HG03565 (cell line): ENCODE results near the gene GSK3B.

ENCODE experiments used
- ATAC-seq: cut with Tn5 transposase; IDR thresholded peaks from one replicate; pipeline ENCODE4 v1.9.1; 2021; ENCODE audit warnings: mild to moderate bottlenecking, moderate library complexity; ENCODE audit not compliant: unreplicated experiment

GSK3B gene

DNA sequence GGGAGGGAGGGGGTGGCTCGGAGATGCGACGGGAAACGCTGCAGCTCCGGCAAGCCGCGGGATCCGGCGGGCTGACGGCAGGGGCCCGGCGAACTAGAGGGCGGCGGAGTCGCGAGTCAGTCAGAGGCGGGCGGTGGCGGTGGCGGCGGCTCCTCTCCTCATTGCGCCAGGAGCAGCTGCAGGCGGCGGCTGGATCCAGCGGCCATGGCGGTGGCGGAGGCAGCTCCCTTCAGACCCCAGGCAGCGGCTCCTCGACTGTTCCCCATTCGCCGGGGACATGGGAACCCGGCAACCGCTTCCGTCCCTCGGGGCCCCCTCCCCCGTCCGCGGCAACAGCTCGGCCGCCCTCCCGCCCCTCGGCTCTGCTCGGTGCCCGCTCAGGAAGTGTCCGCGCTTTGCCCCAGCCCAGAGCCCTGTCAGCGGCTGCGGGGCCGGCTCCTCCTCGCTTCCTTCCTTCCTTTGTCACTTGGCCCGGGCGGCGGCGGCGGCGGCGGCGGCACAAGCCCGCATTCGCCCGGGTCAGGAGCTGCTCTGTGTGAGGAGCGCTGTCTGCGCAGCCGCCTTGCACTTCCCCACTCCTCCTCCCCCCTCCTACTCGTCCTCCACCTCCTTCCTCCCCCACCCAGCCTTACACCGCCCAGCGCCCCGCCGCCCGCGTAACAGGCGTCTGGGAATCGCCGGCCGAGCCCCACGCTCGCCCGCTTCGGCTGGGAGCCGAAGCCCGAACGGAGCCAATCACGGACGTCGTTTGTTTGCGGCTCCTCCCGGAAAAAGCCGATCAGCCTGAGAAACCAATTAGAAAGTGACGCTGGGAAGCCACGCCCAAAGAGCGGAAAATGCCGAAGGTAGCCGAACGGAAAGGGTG, at the start of gene GSK3B:
Gene GSK3B (minus strand): TSS at position 537 of the 865 bp plus-strand sequence. CDS start 1,013 bp downstream, outside the sequence.
- ATAC-seq = peak; percentile 1

DNA sequence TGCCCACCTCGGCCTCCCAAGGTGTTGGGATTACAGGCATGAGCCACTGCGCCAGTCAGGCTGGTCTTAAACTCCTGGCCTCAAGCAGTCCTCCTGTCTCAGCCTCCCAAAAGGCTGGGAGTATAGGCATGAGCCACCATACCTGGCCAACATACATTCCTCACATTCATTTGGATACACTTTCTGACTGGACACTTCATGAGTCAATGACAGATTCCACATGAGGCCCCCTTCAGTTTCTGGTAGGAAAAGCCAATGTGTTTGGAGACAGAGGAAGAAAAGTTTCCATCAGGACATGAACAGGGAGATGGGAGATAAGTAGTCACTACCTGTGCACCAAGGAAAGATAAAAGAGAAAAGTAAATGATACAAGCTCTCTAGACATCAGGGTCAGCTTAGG, 49.4 kb upstream of the GSK3B start:
- no peak for ATAC-seq

- ATAC-seq = no peak
Measured at GRCh38 chr3:120142236-120142635, 48.0 kb upstream of the GSK3B start.

- ATAC-seq = no peak
Measured at GRCh38 chr3:120140098-120140742, 46.0 kb upstream of the GSK3B start.

GRCh38 chr3:120139140-120139539, 44.9 kb upstream of the GSK3B start:
- ATAC-seq = no peak

DNA sequence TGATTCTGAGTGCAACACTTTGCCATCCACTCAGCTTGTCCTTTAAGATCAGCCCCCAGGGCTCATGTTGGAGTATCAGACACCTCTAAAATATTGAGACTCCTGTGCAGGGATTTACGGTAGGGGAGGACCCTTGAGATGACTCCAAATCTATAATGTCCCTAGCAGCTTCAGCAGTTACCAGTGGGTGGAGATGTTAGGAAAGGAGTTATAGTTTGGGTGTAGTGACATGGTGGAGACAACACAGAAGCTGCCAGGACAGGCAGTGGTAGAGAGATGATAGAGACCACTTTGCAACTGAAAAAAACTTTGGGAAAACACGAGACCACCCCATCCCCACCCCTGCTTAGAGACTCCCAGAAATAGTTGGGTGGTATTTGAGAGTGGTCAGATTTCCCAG, 43.3 kb upstream of the GSK3B start:
- no peak for ATAC-seq

DNA sequence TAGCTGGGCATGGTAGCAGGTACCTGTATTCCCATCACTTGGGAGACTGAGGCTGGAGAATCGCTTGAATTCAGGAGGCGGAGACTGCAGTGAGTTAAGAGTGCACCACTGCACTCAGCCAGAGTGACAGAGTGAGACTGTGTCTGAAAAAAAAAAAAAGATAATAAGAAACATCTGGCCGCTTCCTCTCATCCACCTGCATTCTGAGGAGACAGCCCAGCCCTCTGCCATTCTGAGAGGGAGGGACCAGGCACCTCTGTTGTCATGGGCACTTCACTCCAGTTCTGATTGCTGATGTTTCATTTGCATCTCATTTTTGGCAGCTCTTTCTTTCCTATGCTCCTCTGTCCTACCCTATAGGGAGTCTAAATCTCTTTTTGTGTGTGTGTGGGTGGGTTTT, 36.4 kb upstream of the GSK3B start:
- ATAC-seq = no peak

DNA sequence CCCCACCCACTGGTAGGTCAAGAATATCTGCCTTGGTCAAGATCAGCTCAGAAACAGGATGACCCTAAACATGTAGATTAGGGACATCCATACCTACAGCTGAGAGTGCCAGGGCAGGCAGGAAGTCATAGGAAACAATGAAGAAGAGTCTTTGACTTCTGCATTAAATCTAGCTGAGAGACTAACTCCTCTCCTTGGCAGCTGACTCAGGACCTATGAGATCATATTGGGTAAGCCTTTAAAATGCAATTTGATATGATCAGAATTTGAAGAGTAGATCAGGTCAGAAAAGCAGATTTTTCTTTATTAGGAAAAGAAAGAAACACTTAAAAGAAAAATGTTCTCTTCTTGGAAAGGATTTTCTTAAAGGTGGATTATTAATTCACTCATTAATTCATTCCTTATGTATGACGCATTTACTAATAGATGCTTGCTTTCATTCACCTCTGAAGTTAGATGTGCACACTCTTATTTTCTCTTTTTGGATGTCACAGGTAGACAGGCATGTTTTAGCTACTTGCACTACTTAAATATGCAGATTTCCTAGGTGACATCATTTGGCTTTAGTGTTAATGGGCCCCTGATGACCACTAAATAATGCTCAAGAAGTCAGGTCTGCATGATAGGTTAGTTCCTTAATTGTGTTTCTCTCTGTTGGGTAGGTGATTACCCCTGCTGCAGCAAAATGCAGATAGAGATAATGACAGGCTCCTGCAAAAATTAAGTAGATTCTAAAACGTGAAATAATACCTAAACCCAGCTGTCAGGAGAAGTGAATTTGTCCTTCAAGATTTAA, 35.7 kb upstream of the GSK3B start:
- no peak for ATAC-seq

DNA sequence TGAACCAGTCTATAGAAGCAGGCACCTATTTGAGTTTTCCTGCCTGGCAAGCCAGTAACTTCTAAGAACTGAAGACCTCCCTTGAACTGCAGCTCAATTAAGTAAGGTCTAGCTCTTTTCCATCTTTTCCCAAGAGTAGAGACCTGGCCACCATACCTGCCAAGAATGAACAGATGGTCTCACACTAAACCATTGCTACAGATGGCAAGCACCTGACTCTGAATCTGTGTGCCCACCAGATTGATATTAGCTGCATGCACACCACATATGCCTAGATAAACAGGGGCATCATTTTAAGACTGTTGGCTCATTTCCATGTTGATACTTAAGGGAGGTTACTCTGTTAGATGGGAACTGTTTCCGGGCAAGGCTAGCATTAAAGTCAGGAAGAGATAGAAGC, 34.8 kb upstream of the GSK3B start:
- no peak for ATAC-seq

- no peak for ATAC-seq
Measured at GRCh38 chr3:120125992-120126391, 31.7 kb upstream of the GSK3B start.

- no peak for ATAC-seq
Measured at GRCh38 chr3:120119846-120120510, 25.7 kb upstream of the GSK3B start.

GRCh38 chr3:120114981-120115380, 20.7 kb upstream of the GSK3B start:
- ATAC-seq = no peak

- no peak for ATAC-seq
Measured at GRCh38 chr3:120114376-120114775, 20.1 kb upstream of the GSK3B start.

- no peak for ATAC-seq
Measured at GRCh38 chr3:120113128-120114116, 19.2 kb upstream of the GSK3B start.

DNA sequence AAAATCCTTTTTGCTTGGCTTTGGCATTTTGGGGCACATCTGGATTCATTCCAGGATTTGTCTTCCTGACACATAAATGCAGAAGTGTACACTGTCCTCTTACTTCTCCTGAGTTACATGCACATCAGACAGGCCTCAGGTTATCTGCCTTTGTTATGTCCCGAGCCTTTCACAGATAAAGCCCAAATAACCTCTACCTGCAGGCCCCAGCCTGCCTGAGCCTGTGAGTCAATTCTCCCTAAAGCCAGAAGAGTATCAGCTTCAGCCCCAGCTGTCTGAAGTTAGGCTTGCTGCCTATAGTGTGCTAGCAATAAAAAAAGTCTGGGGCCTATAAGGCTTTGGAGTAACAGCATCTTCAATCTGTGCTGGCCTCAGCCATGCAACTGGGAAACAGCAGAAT, 17.7 kb upstream of the GSK3B start:
- ATAC-seq = no peak

DNA sequence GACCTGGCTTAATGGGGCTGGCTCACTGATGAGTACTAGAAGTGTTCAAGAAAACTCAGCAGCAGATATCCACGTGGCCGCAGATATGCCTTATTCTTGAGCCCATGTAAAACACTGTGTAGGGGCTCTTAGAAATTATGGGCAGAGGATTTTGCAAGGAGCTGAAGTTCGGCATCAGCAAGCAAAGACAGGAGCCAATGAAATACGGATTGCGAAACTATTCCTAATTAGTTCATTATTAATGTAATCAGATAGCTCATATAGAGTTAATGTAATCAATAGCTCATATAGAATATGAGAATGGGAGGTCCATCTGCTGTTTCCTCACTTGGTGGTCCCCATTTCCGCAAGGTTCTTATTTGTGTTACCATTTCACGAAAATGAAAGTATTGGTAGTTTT, 9.0 kb upstream of the GSK3B start:
- no peak for ATAC-seq

GRCh38 chr3:120102674-120103073, 8.4 kb upstream of the GSK3B start:
- ATAC-seq = no peak

DNA sequence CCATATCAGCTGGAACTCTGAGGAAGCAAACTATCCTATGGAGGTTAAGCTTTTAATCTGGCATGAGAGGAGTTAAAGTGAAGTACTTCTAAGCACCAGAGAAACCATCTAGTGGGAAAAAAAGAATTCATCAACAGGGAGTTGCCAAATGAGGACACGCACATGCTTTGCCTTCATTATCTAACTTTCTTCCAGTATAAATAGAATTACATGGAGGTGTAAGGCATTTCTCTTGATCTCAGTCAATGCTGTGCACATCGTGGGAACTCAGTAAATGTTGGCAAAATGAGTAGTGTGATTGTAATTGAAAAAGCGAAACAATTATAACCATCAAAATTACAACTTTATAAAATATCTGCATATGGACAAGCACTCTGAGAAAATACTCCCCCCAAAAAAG, 8.0 kb upstream of the GSK3B start:
- ATAC-seq = no peak

DNA sequence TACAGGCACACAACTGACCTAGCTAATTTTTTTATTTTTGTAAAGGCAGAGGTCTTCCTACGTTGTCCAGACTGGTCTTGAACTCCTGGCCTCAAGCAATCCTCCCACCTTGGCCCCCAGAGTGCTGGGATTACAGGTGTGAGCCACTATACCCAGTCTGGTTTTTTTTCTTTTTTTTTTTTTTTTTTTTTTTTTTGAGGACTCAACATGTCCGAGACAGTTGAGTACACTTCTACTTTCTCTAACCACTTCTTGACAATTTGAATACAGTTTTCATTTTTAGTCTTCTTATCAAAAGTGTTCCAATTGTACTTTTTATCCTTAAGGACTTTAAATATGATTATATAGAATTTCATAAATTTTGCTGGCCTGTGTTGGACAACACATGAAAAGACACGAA, 7.4 kb upstream of the GSK3B start:
- ATAC-seq = no peak

DNA sequence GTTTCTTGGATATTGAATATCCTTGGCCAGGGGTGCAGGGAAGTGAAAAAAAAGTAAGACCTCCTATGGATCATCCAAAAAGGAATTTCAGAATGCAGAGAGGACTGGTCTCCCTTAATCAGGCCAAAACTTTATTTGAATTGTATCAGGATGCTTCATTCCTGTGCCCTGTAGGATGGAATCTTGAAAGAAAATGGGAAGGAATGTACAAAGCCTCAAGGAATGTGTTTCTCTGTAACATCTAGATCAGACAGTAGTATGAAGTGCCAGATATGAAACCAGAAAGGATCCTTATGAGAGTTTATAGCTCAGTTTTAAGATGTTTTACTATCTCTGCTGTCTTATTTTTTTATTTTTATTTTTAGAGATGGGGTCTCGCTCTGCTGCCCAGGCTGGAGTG, 6.5 kb upstream of the GSK3B start:
- no peak for ATAC-seq
